Measurements from ENCODE around the gene MRPS35.

The MRPS35 gene

GRCh38 chr12:27710592-27711316 lies at the start of gene MRPS35:
MRPS35 (plus strand) TSS chr12:27710832; CDS start chr12:27710844, 12 bp downstream.
- DNase-seq (ENCODE audit: low spot score): peak; percentile 90
- peaks cover 15% of the 10 kb centered on the region for H3K27me3 Mint-ChIP-seq (ENCODE audit: low read depth)
- H3K4me3 Mint-ChIP-seq: peak within 1 kb of the TSS; percentile 96
- H3K4me1 Mint-ChIP-seq (ENCODE audit: low read depth): peaks cover 19% of the 10 kb centered on the region
- H3K27ac Mint-ChIP-seq: peak within 1 kb of the TSS; percentile 97
- H3K9me3 Mint-ChIP-seq: no peaks in the 10 kb centered on the region
- H3K36me3 Mint-ChIP-seq (ENCODE audit: low read depth): peaks cover 10% of the 10 kb centered on the region

- no peaks in the 10 kb centered on the region for H3K9me3 Mint-ChIP-seq
These were observed 44.9 kb upstream of the MRPS35 start for GRCh38 chr12:27665704-27666103.

GRCh38 chr12:27666510-27666909 lies 44.1 kb upstream of the MRPS35 start:
- Mint-ChIP-seq H3K9me3 (no peaks in the 10 kb centered on the region), H3K27ac (no peak overlapping the region), H3K4me3 (no peak overlapping the region), H3K36me3 (ENCODE audit: low read depth) (peaks cover 2% of the 10 kb centered on the region), H3K27me3 (ENCODE audit: low read depth) (no peaks in the 10 kb centered on the region), H3K4me1 (ENCODE audit: low read depth) (peaks cover 2% of the 10 kb centered on the region)
- no peak for DNase-seq (ENCODE audit: low spot score)

More at GRCh38 chr12:27665704-27666103, 44.9 kb upstream of the MRPS35 start:
- Mint-ChIP-seq H3K4me1 (ENCODE audit: low read depth) (peaks cover 2% of the 10 kb centered on the region), H3K27ac (no peak overlapping the region), H3K4me3 (no peak overlapping the region), H3K36me3 (ENCODE audit: low read depth) (peaks cover 2% of the 10 kb centered on the region), H3K27me3 (ENCODE audit: low read depth) (no peaks in the 10 kb centered on the region)
- no peak for DNase-seq (ENCODE audit: low spot score)

DNA sequence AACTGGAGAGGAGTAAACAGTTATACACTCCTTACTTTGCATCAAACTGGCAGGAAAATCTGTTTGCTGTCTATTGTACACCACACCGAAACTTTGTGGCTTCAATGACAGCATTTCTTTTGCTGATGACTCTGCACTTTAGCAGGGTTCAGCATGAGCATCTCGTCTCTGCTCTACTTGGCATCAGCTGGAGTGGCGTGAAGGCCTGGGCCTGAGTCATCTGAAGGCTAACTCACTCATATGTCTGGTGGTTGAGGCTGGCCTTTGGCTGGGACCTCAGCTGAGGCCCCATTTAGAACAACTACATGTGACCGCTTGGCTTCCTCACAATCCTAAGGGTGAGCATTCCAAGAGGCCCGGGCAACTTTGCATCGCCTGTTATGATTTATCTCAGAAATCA lies 43.1 kb upstream of the MRPS35 start:
- no peak overlapping the region for H3K27ac Mint-ChIP-seq
- H3K27me3 Mint-ChIP-seq (ENCODE audit: low read depth): no peaks in the 10 kb centered on the region
- H3K4me3 Mint-ChIP-seq: no peak overlapping the region
- no peaks in the 10 kb centered on the region for H3K9me3 Mint-ChIP-seq
- H3K4me1 Mint-ChIP-seq (ENCODE audit: low read depth): peaks cover 2% of the 10 kb centered on the region
- H3K36me3 Mint-ChIP-seq (ENCODE audit: low read depth): peaks cover 2% of the 10 kb centered on the region
- DNase-seq (ENCODE audit: low spot score): peak; percentile 11

- Mint-ChIP-seq H3K4me3 (no peak overlapping the region), H3K36me3 (ENCODE audit: low read depth) (no peaks in the 10 kb centered on the region), H3K4me1 (ENCODE audit: low read depth) (peaks cover 1% of the 10 kb centered on the region), H3K27ac (no peak overlapping the region), H3K9me3 (no peaks in the 10 kb centered on the region), H3K27me3 (ENCODE audit: low read depth) (no peaks in the 10 kb centered on the region)
- DNase-seq (ENCODE audit: low spot score): no peak
These were observed 38.6 kb upstream of the MRPS35 start for GRCh38 chr12:27672051-27672450.

DNA sequence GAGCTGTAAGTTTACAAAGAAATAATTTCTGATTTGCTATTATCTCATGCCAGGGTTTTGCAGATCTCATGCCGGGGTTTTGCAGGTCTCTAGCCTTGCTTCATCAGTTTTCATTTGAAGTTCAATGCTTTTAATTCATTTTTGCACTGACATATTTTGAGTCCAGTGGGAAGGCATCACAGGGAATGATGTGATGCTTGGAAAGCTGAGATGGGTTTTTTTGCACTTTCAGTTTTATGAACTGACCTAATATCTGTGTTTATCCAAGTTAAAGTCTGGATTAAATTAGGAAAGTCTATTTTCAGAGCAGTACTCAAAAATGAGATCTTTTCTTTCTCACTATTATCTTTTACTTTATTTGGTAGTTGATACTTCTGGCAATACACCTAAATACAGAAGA lies 38.0 kb upstream of the MRPS35 start:
- no peaks in the 10 kb centered on the region for H3K36me3 Mint-ChIP-seq (ENCODE audit: low read depth)
- H3K4me3 Mint-ChIP-seq: no peak overlapping the region
- H3K27ac Mint-ChIP-seq: no peak overlapping the region

GRCh38 chr12:27673101-27673718 lies 37.4 kb upstream of the MRPS35 start:
- DNase-seq (ENCODE audit: low spot score): no peak
- H3K9me3 Mint-ChIP-seq: no peaks in the 10 kb centered on the region
- H3K4me1 Mint-ChIP-seq (ENCODE audit: low read depth): no peaks in the 10 kb centered on the region
- no peak overlapping the region for H3K4me3 Mint-ChIP-seq
- H3K27ac Mint-ChIP-seq: no peak overlapping the region
- no peaks in the 10 kb centered on the region for H3K27me3 Mint-ChIP-seq (ENCODE audit: low read depth)
- H3K36me3 Mint-ChIP-seq (ENCODE audit: low read depth): no peaks in the 10 kb centered on the region

More for the DNA sequence above, 38.0 kb upstream of the MRPS35 start:
- H3K27me3 Mint-ChIP-seq (ENCODE audit: low read depth): no peaks in the 10 kb centered on the region
- DNase-seq (ENCODE audit: low spot score): no peak
- no peaks in the 10 kb centered on the region for H3K4me1 Mint-ChIP-seq (ENCODE audit: low read depth)
- H3K9me3 Mint-ChIP-seq: no peaks in the 10 kb centered on the region

DNA sequence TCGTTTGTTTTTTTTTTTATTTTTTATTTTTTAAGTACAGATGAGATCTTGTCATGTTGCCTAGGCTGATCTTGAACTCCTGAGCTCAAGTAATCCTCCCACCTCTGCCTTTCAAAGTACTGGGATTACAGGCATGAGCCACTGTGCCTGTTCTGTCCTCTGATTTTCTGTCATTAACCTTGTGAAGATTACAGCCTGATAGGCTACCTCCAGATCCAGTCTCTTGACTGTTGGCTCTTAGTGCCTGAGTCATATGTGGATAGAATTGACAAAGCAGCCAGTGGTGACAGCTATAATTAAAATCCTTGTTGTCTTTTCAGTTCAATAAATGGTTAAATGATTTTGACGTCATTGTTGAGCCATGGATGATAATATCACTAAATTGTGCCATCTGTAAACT lies 35.6 kb upstream of the MRPS35 start:
- H3K4me3 Mint-ChIP-seq: no peak overlapping the region
- no peaks in the 10 kb centered on the region for H3K4me1 Mint-ChIP-seq (ENCODE audit: low read depth)
- no peaks in the 10 kb centered on the region for H3K27me3 Mint-ChIP-seq (ENCODE audit: low read depth)
- H3K9me3 Mint-ChIP-seq: no peaks in the 10 kb centered on the region
- H3K36me3 Mint-ChIP-seq (ENCODE audit: low read depth): no peaks in the 10 kb centered on the region
- DNase-seq (ENCODE audit: low spot score): no peak
- no peak overlapping the region for H3K27ac Mint-ChIP-seq

- H3K4me3 Mint-ChIP-seq: no peak overlapping the region
- no peak for DNase-seq (ENCODE audit: low spot score)
- H3K27me3 Mint-ChIP-seq (ENCODE audit: low read depth): no peaks in the 10 kb centered on the region
- no peaks in the 10 kb centered on the region for H3K9me3 Mint-ChIP-seq
- no peaks in the 10 kb centered on the region for H3K36me3 Mint-ChIP-seq (ENCODE audit: low read depth)
- no peaks in the 10 kb centered on the region for H3K4me1 Mint-ChIP-seq (ENCODE audit: low read depth)
- H3K27ac Mint-ChIP-seq: no peak overlapping the region
These were observed 30.0 kb upstream of the MRPS35 start for GRCh38 chr12:27680619-27681018.

GRCh38 chr12:27682534-27682933 lies 28.1 kb upstream of the MRPS35 start:
- H3K4me3 Mint-ChIP-seq: no peak overlapping the region
- no peaks in the 10 kb centered on the region for H3K36me3 Mint-ChIP-seq (ENCODE audit: low read depth)
- no peak overlapping the region for H3K27ac Mint-ChIP-seq
- no peaks in the 10 kb centered on the region for H3K27me3 Mint-ChIP-seq (ENCODE audit: low read depth)
- no peaks in the 10 kb centered on the region for H3K9me3 Mint-ChIP-seq
- DNase-seq (ENCODE audit: low spot score): no peak
- no peaks in the 10 kb centered on the region for H3K4me1 Mint-ChIP-seq (ENCODE audit: low read depth)

- Mint-ChIP-seq H3K36me3 (ENCODE audit: low read depth) (no peaks in the 10 kb centered on the region), H3K4me3 (no peak overlapping the region), H3K9me3 (no peaks in the 10 kb centered on the region), H3K4me1 (ENCODE audit: low read depth) (no peaks in the 10 kb centered on the region), H3K27ac (no peak overlapping the region), H3K27me3 (ENCODE audit: low read depth) (no peaks in the 10 kb centered on the region)
- DNase-seq (ENCODE audit: low spot score): no peak
These were observed 25.4 kb upstream of the MRPS35 start for GRCh38 chr12:27685274-27685673.

DNA sequence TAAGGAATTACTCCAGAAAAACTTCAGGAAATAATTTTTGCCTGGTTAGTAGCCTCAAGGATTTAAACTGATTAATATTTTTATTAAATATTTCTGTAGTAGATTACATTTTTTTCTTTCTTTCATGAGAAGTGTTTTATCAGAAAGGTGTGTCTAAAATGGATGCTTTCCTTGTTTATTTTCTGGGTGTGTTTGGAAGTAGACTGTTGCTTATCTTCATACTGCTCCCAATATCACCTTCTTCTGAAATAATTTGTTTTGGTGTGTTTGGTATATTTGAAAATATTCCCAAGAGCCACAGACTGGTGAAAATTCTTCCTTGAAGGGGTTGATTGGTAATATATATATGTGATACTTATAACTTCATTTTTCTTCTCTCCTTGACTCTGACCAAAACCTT lies 24.5 kb upstream of the MRPS35 start:
- DNase-seq (ENCODE audit: low spot score): no peak
- H3K4me3 Mint-ChIP-seq: no peak overlapping the region
- no peaks in the 10 kb centered on the region for H3K4me1 Mint-ChIP-seq (ENCODE audit: low read depth)
- no peaks in the 10 kb centered on the region for H3K36me3 Mint-ChIP-seq (ENCODE audit: low read depth)
- H3K9me3 Mint-ChIP-seq: no peaks in the 10 kb centered on the region
- no peaks in the 10 kb centered on the region for H3K27me3 Mint-ChIP-seq (ENCODE audit: low read depth)
- no peak overlapping the region for H3K27ac Mint-ChIP-seq

GRCh38 chr12:27688671-27689070 lies 22.0 kb upstream of the MRPS35 start:
- no peaks in the 10 kb centered on the region for H3K27me3 Mint-ChIP-seq (ENCODE audit: low read depth)
- no peaks in the 10 kb centered on the region for H3K9me3 Mint-ChIP-seq
- DNase-seq (ENCODE audit: low spot score): no peak
- no peaks in the 10 kb centered on the region for H3K4me1 Mint-ChIP-seq (ENCODE audit: low read depth)
- H3K36me3 Mint-ChIP-seq (ENCODE audit: low read depth): no peaks in the 10 kb centered on the region
- H3K27ac Mint-ChIP-seq: no peak overlapping the region
- no peak overlapping the region for H3K4me3 Mint-ChIP-seq

DNA sequence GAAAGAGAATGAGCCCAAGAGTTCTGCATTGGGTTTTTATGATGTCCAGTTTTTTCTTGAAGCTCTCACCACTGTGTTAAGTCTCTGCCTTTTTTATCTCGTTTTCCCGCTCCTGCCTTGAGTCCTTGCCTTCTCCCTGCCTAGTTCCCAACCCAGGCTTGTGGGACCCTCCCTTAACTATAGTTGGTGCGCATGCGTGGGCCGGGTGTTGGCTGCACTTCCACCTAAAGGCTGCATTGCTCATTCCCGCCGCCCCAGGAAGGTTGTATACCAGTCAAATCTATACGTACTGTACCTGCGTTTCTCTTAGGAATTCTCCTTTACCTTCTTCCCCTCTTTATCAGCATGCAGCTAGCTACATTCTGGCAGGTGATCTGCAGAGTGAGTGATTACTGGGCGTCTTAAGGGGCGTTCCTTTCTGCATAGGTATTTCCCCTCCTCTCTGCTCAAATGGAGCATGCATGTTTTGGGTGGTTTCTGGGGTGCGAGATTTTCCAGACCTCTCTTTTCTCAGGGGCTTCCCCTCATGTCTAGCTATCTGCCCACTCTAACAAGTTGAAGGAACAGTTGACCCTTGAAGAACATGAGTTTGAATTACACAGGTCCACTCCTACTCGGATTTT lies 21.0 kb upstream of the MRPS35 start:
- Mint-ChIP-seq H3K27me3 (ENCODE audit: low read depth) (no peaks in the 10 kb centered on the region), H3K36me3 (ENCODE audit: low read depth) (no peaks in the 10 kb centered on the region), H3K4me3 (no peak overlapping the region), H3K4me1 (ENCODE audit: low read depth) (no peaks in the 10 kb centered on the region), H3K9me3 (no peaks in the 10 kb centered on the region), H3K27ac (no peak overlapping the region)
- no peak for DNase-seq (ENCODE audit: low spot score)

Data from T-helper 2 cell treated with Interferon-gamma antibody and Interleukin-4, amounts not matched to agents 5 μg/mL and 100 μg/mL, for 36 hours (primary cell).